Jurkat, Clone E6-1 (cell line): ENCODE results near the gene ACTR3.

Experiments used
- DNase-seq: peaks from one replicate; pipeline ENCODE4 v3.0.0-alpha.2; 2011; ENCODE audit warnings: low read depth, low spot score
- H3K4me3 ChIP-seq: 2 replicates; pipeline ENCODE4 v1.5.1; 2011; ENCODE audit warnings: mild to moderate bottlenecking, low read length, control low read depth, moderate library complexity

The ACTR3 gene

DNA sequence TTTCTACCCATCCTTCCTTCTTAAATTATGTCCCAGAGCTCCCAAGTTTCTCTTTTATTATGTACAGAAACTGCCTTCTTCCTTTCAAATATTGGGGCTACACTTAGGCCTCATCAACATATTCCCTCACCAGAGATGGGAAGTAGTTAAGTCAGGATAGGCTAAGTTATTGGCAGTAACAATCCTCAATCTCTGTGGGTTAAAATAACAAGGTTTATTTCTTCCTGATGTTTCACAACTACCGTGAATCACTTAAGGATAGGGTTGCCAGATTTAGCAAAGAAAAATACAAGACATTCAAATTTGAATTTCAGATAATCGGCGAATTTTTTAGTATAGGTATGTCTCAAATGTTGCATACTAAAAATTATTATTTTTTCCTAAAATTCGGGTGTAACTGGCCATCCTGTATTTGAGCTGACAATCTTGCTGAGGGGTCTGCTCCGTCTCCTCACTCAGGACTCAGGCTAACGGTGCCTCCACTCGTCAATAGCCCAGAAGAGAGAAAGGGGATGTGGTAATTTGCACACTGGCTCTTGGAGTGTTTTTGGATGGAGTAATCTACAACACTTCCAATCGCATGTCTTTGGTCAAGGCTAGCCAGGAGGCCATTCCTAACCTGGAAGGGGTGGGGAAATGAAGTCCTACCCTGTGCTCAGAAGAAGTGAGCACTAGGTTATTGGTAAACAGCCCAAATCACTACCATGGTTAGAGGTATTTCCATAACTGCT, 91.7 kb downstream of the ACTR3 start:
- DNase-seq, result no peak
- H3K4me3 ChIP-seq, result no peak overlapping the region

- DNase-seq, result no peak
- H3K4me3 ChIP-seq, result no peak overlapping the region
Observed at GRCh38 chr2:113985554-113986397, 95.9 kb downstream of the ACTR3 start.

DNA sequence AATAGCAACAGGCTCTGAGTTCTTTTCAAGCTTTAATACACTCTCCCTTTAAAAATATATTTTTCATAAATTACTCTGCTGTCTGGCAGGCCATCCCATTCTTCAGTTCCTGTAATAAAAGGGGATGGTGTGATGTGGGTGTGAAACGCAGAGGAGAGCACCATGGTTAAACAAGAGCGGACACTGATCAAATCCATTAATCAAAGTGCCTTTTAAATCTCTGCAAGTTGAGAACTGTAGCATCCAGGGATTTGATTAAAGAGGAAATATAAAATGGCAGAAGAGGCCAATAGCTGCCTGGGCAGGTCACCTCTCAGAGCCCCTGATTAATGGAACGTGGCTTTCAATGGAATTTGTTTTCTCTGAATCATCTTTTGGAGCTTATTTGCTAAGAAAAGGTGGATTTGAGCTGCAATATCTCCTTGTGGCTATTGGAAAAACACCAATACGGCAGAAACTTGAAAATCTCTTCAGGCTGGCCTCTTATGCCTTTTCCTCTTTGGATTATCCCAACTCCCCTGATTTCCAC, 96.9 kb downstream of the ACTR3 start:
- no peak for DNase-seq
- H3K4me3 ChIP-seq, result no peak overlapping the region

- DNase-seq, result no peak
- no peak overlapping the region for H3K4me3 ChIP-seq
Observed at GRCh38 chr2:113992090-113992489, 102.2 kb downstream of the ACTR3 start.

- no peak overlapping the region for H3K4me3 ChIP-seq
- DNase-seq, result no peak
Observed at GRCh38 chr2:113996671-113997594, 107.0 kb downstream of the ACTR3 start.

- no peak for DNase-seq
- no peak overlapping the region for H3K4me3 ChIP-seq
Observed at GRCh38 chr2:114001152-114001551, 111.3 kb downstream of the ACTR3 start.

DNA sequence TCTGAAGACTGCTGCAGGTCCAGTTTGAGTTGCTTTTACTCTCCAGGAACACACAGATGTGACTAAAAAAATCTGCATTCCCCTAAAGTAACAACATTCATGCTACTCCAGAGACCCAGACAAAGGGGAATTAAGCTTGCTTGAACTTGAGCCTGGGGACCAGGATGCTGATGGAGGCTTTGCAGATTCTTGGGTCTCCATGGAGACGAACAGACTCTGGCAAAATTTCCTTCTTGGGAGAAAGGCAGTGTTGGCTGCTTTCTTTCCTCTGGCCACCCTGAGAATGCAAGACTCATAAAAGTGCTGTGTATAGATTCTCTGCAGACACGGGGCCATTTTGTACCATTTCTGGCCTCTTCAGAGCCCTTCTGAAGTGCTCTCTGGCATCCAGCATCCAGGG, 112.0 kb downstream of the ACTR3 start:
- DNase-seq, result no peak

DNA sequence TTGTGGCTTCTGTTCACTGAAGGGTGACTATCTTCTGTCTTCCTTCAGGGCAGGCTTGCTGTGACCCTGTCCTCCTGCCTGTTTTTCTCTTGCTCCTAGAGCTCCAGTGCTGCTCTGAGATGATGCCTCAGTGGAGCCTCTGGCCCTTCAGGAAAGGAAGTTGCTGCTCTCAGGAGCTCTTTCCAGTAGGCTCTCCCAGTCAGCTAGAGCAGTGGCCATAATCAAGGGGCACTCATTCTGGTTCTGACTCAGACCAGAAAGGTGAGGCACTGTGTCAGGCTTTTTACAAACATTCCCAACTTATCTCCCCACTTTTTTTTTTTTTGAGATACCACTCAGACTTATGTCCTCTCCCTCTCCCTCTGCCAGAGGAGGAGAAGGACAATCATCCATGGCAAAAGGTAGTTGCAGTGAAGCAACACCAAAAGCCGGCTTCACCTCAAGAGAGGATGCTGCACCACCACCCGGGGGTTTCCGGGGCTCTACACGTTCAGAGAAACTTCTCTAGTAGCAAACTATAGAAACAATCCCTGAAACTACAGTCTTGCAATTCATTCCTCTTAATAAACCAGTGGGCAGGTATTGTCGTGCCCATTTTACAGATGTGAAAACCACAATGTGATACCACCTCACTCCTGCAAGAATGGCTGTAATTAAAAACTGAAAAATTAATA, 115.4 kb downstream of the ACTR3 start:
- DNase-seq, result no peak
- no peak overlapping the region for H3K4me3 ChIP-seq

More for the DNA sequence above, 112.0 kb downstream of the ACTR3 start:
- H3K4me3 ChIP-seq, result no peak overlapping the region

GRCh38 chr2:114006460-114006859, 116.6 kb downstream of the ACTR3 start:
- H3K4me3 ChIP-seq, result no peak overlapping the region
- DNase-seq, result no peak

- no peak for DNase-seq
- no peak overlapping the region for H3K4me3 ChIP-seq
Observed at GRCh38 chr2:114007436-114007835, 117.5 kb downstream of the ACTR3 start.

DNA sequence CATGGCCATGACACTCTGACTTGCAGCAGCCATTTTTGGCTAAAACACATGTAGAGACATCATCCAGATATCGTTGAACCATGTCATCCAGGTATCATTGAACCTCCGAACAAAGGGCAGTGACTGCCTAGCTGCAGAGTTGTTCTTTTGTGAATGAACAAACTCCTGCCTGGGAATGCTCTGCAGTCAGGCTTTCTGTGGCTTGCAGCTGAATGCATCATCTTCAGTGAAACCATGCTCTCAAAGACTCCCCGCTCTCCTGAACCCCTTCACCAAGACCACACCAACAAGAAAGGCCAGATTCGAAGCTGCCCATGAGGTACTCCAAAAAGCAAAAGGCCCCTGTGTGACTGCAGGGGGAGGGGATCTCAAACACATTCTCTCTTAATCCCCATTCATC, 118.8 kb downstream of the ACTR3 start:
- DNase-seq, result no peak
- no peak overlapping the region for H3K4me3 ChIP-seq

DNA sequence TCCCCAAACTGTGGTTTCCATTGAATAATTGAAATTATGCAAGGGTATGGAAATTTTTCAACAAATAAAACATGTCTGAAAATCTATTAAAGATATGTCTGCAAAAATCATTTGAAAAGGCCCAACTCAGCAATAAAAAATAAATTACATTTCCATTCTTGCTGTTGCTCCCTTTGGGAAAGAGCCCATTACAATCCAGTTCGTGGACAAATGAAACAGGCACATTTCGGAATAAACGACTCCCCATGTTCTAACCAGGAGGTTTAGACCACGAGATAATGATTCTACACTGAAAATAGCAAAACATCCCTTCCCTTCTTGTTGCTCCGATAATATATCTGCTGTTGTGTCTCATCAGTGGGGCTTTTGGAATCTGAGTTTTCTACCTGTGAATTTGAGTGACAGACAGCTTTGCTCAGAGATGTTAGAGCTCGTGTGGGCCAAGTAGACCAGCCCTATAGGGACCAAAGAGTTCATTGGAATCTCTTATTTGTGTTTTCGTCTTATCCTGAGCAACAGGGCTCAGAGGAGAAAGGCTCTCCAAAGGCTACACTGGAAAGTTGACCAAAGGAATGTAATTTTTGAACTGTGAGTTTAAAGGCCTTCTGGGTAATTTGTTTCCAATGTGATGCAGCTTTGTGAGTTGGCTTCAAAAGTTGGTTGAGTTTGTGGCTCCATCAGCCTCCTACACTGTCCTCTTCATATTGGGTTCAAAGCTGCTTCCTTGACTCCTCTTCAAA, 119.5 kb downstream of the ACTR3 start:
- H3K4me3 ChIP-seq, result no peak overlapping the region
- DNase-seq, result no peak

DNA sequence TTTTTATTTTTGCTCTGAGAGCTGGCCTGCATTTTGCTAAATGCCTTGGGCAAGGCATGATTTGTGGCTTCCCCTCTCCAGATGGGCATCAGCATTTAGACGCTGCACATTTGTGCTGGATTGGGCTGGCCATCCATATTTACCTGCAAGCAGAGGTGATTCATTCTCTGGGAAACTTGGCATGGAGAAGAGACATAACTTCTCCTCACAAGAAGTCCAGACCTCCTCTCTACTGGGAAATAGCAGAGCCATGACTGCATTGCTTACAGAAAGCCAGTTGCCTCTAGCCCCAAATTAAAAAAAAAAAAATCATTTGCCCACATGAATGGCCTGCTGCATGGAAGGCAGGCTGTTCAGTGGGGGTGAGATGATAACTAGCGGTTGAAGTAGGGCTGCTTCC, 120.1 kb downstream of the ACTR3 start:
- H3K4me3 ChIP-seq, result no peak overlapping the region
- peak; percentile 41 for DNase-seq

- DNase-seq, result no peak
- H3K4me3 ChIP-seq, result no peak overlapping the region
Observed at GRCh38 chr2:114011713-114012112, 121.8 kb downstream of the ACTR3 start.
